ENCODE data around the gene ARSD. TPM values are rescaled to one million over a fixed set of nuclear protein-coding genes. Genes with fewer than 3 reads are reported as not detected.

ARSD gene
- total RNA-seq, 1 donor from 2014 or later: 10.7 TPM

- no peak for TF ChIP-seq CTCF (conservative IDR thresholded peaks at IDR 0.05; ENCODE audit: low read depth, low read length)
- no peak overlapping the region for H3K4me3 ChIP-seq (ENCODE audit: low read depth, low read length)
Observed at GRCh38 chrX:2917767-2918166, 11.4 kb downstream of the ARSD start.

GRCh38 chrX:2913118-2913517, 16.0 kb downstream of the ARSD start:
- peak; percentile 23 for TF ChIP-seq CTCF (conservative IDR thresholded peaks at IDR 0.05; ENCODE audit: low read depth, low read length)
- H3K4me3 ChIP-seq (ENCODE audit: low read depth, low read length): no peak overlapping the region
- DNase-seq (ENCODE audit: low read depth): no peak

More at GRCh38 chrX:2917767-2918166, 11.4 kb downstream of the ARSD start:
- no peak for DNase-seq (ENCODE audit: low read depth)

- TF ChIP-seq CTCF (conservative IDR thresholded peaks at IDR 0.05; ENCODE audit: low read depth, low read length): no peak
- no peak for DNase-seq (ENCODE audit: low read depth)
- no peak overlapping the region for H3K4me3 ChIP-seq (ENCODE audit: low read depth, low read length)
Observed at GRCh38 chrX:2910109-2910508, 19.0 kb downstream of the ARSD start.

GRCh38 chrX:2908125-2908685, 20.9 kb downstream of the ARSD start:
- DNase-seq (ENCODE audit: low read depth): no peak
- TF ChIP-seq CTCF (conservative IDR thresholded peaks at IDR 0.05; ENCODE audit: low read depth, low read length): no peak
- no peak overlapping the region for H3K4me3 ChIP-seq (ENCODE audit: low read depth, low read length)

GRCh38 chrX:2907295-2907694, 21.8 kb downstream of the ARSD start:
- DNase-seq (ENCODE audit: low read depth): no peak
- no peak for TF ChIP-seq CTCF (conservative IDR thresholded peaks at IDR 0.05; ENCODE audit: low read depth, low read length)
- H3K4me3 ChIP-seq (ENCODE audit: low read depth, low read length): no peak overlapping the region

- peak; percentile 21 for TF ChIP-seq CTCF (conservative IDR thresholded peaks at IDR 0.05; ENCODE audit: low read depth, low read length)
- DNase-seq (ENCODE audit: low read depth): no peak
Observed at GRCh38 chrX:2903366-2903765, 25.8 kb downstream of the ARSD start.

GRCh38 chrX:2902841-2903240, 26.3 kb downstream of the ARSD start:
- no peak for DNase-seq (ENCODE audit: low read depth)
- TF ChIP-seq CTCF (conservative IDR thresholded peaks at IDR 0.05; ENCODE audit: low read depth, low read length): no peak
- H3K4me3 ChIP-seq (ENCODE audit: low read depth, low read length): no peak overlapping the region

More at GRCh38 chrX:2903366-2903765, 25.8 kb downstream of the ARSD start:
- no peak overlapping the region for H3K4me3 ChIP-seq (ENCODE audit: low read depth, low read length)
